Chondrocyte (in vitro differentiated cells): ENCODE measurements around the gene GCNT2. TPM values are rescaled to one million over a fixed set of nuclear protein-coding genes. Genes with fewer than 3 reads are reported as not detected.
"Not testable (repeated sequence)": the region's sequence is repeated elsewhere in the genome, so short reads cannot be mapped to it uniquely, and the experiment has no call there.

Experiments used
- DNase-seq: peaks from one replicate; pipeline ENCODE4 v3.0.0; 2021; ENCODE audit warnings: mixed read lengths, low spot score
- H3K27ac Mint-ChIP-seq: one replicate; pipeline ENCODE4 v1.8.0; 2021; ENCODE audit warnings: mild to moderate bottlenecking, moderate library complexity, mixed read lengths; ENCODE audit not compliant: unreplicated experiment
- H3K27me3 Mint-ChIP-seq: 2 replicates; pipeline ENCODE4 v1.8.0; 2021; ENCODE audit warnings: low read depth, mixed read lengths
- H3K36me3 Mint-ChIP-seq: 2 replicates; pipeline ENCODE4 v1.8.0; 2021; ENCODE audit warnings: low read depth, mixed read lengths
- H3K4me1 Mint-ChIP-seq: 2 replicates; pipeline ENCODE4 v1.8.0; 2021; ENCODE audit warnings: low read depth, mild to moderate bottlenecking, mixed read lengths
- H3K4me3 Mint-ChIP-seq: one replicate; pipeline ENCODE4 v1.8.0; 2021; ENCODE audit warnings: mild to moderate bottlenecking, moderate library complexity, mixed read lengths; ENCODE audit not compliant: unreplicated experiment
- H3K9me3 Mint-ChIP-seq: 2 replicates; pipeline ENCODE4 v1.8.0; 2021; ENCODE audit warnings: low read depth, mixed read lengths
- total RNA-seq: library from RNA; stranded (reverse); gene quantifications from 3 replicates; pipeline ENCODE4 v1.2.1, GENCODE V29; 2021
- TF ChIP-seq, protein P1 (sequence below): fragments of 200-600 bp; sonication (generic); IDR thresholded peaks from 2 replicates; pipeline ENCODE4 v1.5.0; 2021; ENCODE audit warnings: antibody characterized with exemption, mild to moderate bottlenecking, moderate library complexity

Gene GCNT2
- total RNA-seq, 1 donor from 2014 or later, result 0.67 TPM

DNA sequence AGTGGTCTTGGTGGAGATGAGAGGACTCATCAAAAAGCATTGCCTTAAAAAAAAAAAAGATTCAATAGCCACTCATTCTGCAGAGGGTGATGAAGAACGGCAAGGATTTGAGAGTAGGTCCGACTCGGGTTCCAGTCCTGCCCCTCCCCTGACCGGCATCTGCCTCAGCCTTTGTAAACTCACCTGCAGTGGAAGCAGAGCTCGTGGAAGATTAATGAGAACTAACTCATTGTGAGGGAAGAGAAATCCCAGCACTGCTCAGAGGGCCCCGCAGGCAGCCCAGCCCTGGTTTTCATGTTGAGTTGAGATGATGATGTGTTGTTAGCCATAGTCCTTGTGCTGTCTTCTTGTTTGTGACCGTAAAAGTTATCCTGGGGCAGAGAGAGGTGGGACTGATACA, 59.4 kb downstream of the GCNT2 start:
- DNase-seq, result no peak
- H3K9me3 Mint-ChIP-seq, result no peaks in the 10 kb centered on the region
- TF ChIP-seq, protein P1, sequence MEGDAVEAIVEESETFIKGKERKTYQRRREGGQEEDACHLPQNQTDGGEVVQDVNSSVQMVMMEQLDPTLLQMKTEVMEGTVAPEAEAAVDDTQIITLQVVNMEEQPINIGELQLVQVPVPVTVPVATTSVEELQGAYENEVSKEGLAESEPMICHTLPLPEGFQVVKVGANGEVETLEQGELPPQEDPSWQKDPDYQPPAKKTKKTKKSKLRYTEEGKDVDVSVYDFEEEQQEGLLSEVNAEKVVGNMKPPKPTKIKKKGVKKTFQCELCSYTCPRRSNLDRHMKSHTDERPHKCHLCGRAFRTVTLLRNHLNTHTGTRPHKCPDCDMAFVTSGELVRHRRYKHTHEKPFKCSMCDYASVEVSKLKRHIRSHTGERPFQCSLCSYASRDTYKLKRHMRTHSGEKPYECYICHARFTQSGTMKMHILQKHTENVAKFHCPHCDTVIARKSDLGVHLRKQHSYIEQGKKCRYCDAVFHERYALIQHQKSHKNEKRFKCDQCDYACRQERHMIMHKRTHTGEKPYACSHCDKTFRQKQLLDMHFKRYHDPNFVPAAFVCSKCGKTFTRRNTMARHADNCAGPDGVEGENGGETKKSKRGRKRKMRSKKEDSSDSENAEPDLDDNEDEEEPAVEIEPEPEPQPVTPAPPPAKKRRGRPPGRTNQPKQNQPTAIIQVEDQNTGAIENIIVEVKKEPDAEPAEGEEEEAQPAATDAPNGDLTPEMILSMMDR, result no peak
- peaks cover 6% of the 10 kb centered on the region for H3K4me1 Mint-ChIP-seq
- peaks cover 30% of the 10 kb centered on the region for H3K27me3 Mint-ChIP-seq
- no peaks in the 10 kb centered on the region for H3K36me3 Mint-ChIP-seq
- H3K27ac Mint-ChIP-seq, result no peak overlapping the region
- H3K4me3 Mint-ChIP-seq, result no peak overlapping the region

DNA sequence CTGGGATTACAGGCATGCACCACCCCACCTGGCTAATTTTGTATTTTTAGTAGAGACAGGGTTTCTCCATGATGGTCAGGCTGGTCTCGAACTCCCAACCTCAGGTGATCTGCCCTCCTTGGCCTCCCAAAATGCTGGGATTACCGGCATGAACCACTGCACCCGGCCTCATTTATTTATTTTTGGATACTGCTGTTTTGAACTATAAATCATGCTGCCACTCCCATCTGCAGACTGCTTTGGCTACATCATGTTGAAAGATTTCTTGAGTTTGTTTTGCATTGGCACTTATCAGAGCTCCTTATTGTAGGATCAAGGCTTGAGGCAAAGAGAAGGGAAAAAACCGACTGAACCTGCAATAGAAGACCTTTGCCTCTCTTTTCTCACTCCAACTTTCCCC, 60.3 kb downstream of the GCNT2 start:
- H3K36me3 Mint-ChIP-seq, H3K4me3 Mint-ChIP-seq, H3K9me3 Mint-ChIP-seq, DNase-seq, H3K27ac Mint-ChIP-seq: not testable (repeated sequence)
- Mint-ChIP-seq H3K27me3 (peaks cover 37% of the 10 kb centered on the region), H3K4me1 (peaks cover 14% of the 10 kb centered on the region)

DNA sequence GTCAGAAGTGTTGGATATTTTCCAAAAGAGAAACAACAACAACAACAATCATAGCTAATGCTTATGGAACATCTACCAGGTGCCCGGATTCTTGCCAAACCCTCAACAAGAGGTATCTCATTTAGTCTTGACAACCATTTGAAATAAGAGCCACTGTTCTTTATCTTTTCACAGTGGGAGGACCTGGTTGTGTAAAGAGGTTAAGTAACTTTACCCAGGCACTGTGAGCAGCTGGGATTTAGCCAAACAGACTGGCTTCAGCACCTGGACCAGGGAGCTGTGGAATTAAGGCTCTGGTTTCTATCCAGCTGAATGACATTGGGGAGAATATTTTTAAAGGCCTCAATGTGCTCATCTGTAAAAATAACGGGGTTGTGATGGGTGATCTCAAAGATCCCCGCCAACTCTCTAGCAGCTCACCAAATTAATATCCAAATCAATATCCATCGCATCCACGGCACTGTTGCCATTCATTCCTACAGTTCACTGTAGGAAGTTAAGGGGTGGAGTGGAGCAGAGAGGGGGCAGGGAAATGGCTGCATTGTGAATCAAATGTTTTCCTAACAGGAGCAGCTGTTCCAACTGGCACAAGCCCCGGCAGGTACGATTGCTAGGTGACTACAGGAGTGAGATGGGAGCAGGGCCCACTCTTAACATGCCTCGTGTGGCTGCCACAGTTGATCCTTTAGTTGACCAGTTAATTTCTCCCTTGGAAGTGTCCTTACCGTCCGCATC, 61.8 kb downstream of the GCNT2 start:
- Mint-ChIP-seq H3K36me3 (no peaks in the 10 kb centered on the region), H3K4me1 (peaks cover 14% of the 10 kb centered on the region), H3K27ac (no peak overlapping the region), H3K9me3 (no peaks in the 10 kb centered on the region), H3K4me3 (no peak overlapping the region), H3K27me3 (peaks cover 36% of the 10 kb centered on the region)
- no peak for DNase-seq
- TF ChIP-seq, protein P1, result no peak

DNA sequence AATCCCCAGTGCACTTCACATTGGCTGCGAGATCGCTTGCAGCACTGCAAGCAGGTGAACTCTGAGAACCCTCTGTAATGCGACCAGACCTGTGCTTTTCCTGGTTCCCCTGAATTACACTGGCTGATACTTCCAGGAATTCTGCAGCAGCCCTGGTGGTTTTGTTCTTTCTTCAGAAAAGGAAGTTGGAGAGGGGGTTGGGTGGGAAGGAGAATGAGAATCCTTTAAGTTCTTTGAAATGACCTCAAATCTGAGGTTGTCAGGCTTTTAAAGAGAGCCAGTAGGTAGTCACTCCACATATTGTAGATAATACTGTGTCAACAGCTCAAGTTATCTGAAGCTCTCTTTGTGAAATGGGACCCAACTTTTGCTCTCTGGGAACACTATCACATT, 62.4 kb downstream of the GCNT2 start:
- H3K4me3 Mint-ChIP-seq, result no peak overlapping the region
- peaks cover 36% of the 10 kb centered on the region for H3K27me3 Mint-ChIP-seq
- H3K27ac Mint-ChIP-seq, result no peak overlapping the region
- DNase-seq, result no peak
- TF ChIP-seq, protein P1, result no peak
- no peaks in the 10 kb centered on the region for H3K36me3 Mint-ChIP-seq
- H3K4me1 Mint-ChIP-seq, result peaks cover 14% of the 10 kb centered on the region
- no peaks in the 10 kb centered on the region for H3K9me3 Mint-ChIP-seq

DNA sequence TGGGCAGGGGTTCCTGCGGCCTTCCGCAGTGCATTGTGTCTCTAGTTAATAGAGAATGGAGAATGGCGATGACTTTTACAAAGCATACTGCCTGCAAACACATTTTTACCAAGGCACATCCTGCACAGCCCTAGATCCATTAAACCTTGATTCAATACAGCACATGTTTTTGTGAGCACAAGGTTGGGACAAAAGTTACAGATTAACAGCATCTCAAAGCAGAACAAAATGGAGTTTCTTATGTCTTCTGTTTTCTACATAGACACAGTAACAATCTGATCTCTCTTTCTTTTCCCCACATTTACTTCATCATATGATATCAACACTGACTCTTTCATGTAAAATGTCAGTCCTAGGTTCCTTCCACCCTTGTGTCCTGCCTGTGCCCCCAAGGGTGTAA, 63.5 kb downstream of the GCNT2 start:
- no peaks in the 10 kb centered on the region for H3K9me3 Mint-ChIP-seq
- H3K4me3 Mint-ChIP-seq, result no peak overlapping the region
- H3K27me3 Mint-ChIP-seq, result peaks cover 36% of the 10 kb centered on the region
- H3K27ac Mint-ChIP-seq, result no peak overlapping the region
- TF ChIP-seq, protein P1, result no peak
- peaks cover 14% of the 10 kb centered on the region for H3K4me1 Mint-ChIP-seq
- H3K36me3 Mint-ChIP-seq, result no peaks in the 10 kb centered on the region
- DNase-seq, result no peak
